ENCODE data around the gene ANO9. TPM values are rescaled to one million over a fixed set of nuclear protein-coding genes. Genes with fewer than 3 reads are reported as not detected.
A peak's percentile ranks its signal among the peaks of the same experiment; 100 is the strongest.

ANO9 gene, protein sequence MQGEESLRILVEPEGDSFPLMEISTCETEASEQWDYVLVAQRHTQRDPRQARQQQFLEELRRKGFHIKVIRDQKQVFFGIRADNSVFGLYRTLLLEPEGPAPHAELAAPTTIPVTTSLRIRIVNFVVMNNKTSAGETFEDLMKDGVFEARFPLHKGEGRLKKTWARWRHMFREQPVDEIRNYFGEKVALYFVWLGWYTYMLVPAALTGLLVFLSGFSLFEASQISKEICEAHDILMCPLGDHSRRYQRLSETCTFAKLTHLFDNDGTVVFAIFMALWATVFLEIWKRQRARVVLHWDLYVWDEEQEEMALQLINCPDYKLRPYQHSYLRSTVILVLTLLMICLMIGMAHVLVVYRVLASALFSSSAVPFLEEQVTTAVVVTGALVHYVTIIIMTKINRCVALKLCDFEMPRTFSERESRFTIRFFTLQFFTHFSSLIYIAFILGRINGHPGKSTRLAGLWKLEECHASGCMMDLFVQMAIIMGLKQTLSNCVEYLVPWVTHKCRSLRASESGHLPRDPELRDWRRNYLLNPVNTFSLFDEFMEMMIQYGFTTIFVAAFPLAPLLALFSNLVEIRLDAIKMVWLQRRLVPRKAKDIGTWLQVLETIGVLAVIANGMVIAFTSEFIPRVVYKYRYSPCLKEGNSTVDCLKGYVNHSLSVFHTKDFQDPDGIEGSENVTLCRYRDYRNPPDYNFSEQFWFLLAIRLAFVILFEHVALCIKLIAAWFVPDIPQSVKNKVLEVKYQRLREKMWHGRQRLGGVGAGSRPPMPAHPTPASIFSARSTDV
- 21.6 TPM for total RNA-seq
- long read RNA-seq, partial matches to known transcripts: 8 of 25 reads
- long read RNA-seq, other reads (novel, unspliced or antisense): 17 of 25 reads

GRCh38 chr11:441418-442274, at the start of gene ANO9:
Gene ANO9 (minus strand): TSS chr11:442011. CDS start chr11:441926, 85 bp downstream.
- intact Hi-C loops (cut with DNase I): no loop called here
- DNase-seq: peak; percentile 80
- peak within 1 kb of the TSS; percentile 52 for H3K4me3 ChIP-seq
- TF ChIP-seq, protein P1, sequence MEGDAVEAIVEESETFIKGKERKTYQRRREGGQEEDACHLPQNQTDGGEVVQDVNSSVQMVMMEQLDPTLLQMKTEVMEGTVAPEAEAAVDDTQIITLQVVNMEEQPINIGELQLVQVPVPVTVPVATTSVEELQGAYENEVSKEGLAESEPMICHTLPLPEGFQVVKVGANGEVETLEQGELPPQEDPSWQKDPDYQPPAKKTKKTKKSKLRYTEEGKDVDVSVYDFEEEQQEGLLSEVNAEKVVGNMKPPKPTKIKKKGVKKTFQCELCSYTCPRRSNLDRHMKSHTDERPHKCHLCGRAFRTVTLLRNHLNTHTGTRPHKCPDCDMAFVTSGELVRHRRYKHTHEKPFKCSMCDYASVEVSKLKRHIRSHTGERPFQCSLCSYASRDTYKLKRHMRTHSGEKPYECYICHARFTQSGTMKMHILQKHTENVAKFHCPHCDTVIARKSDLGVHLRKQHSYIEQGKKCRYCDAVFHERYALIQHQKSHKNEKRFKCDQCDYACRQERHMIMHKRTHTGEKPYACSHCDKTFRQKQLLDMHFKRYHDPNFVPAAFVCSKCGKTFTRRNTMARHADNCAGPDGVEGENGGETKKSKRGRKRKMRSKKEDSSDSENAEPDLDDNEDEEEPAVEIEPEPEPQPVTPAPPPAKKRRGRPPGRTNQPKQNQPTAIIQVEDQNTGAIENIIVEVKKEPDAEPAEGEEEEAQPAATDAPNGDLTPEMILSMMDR (IDR thresholded peaks at IDR 0.05): no peak
- peak within 1 kb of the TSS; percentile 36 for H3K27ac ChIP-seq
- peaks cover 16% of the 10 kb centered on the region for H3K27me3 ChIP-seq (ENCODE audit: low read depth)
- ATAC-seq: peak; percentile 75 to 83
- no peaks in the 10 kb centered on the region for H3K36me3 ChIP-seq
- peaks cover 34% of the 10 kb centered on the region for H3K4me1 ChIP-seq
- no peaks in the 10 kb centered on the region for H3K9me3 ChIP-seq

- intact Hi-C loops (cut with DNase I): no loop called here
- no peaks in the 10 kb centered on the region for H3K27me3 ChIP-seq (ENCODE audit: low read depth)
- H3K9me3 ChIP-seq: no peaks in the 10 kb centered on the region
- H3K4me3 ChIP-seq: no peak overlapping the region
- TF ChIP-seq, protein P1 (IDR thresholded peaks at IDR 0.05): no peak
- H3K4me1 ChIP-seq: no peaks in the 10 kb centered on the region
- ATAC-seq: no peak
- H3K27ac ChIP-seq: no peak overlapping the region
- DNase-seq: no peak
- H3K36me3 ChIP-seq: peaks cover 67% of the 10 kb centered on the region
Measured at GRCh38 chr11:491358-491757, 49.5 kb upstream of the ANO9 start.

DNA sequence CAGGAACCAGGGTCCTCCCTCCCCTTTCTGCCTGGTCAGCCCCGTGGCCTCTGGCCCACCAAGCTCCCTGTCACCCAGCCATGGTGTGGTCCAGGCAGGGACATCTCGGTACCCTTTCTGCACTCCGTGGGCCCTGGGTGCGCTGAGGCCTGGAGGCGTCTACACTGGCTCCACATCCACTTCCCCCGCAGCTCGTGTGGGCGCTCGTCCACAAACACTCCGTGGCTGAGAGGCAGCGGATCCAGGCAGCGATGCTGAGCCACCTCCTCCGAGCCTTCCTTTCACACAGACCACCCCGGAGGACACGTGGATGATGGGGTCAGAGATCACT, 49.1 kb upstream of the ANO9 start:
- H3K36me3 ChIP-seq: peaks cover 62% of the 10 kb centered on the region
- TF ChIP-seq, protein P1 (IDR thresholded peaks at IDR 0.05): no peak
- no peaks in the 10 kb centered on the region for H3K27me3 ChIP-seq (ENCODE audit: low read depth)
- intact Hi-C loops (cut with DNase I): no loop called here
- no peaks in the 10 kb centered on the region for H3K4me1 ChIP-seq
- H3K9me3 ChIP-seq: no peaks in the 10 kb centered on the region
- H3K4me3 ChIP-seq: no peak overlapping the region
- DNase-seq: no peak
- no peak overlapping the region for H3K27ac ChIP-seq
- no peak for ATAC-seq

DNA sequence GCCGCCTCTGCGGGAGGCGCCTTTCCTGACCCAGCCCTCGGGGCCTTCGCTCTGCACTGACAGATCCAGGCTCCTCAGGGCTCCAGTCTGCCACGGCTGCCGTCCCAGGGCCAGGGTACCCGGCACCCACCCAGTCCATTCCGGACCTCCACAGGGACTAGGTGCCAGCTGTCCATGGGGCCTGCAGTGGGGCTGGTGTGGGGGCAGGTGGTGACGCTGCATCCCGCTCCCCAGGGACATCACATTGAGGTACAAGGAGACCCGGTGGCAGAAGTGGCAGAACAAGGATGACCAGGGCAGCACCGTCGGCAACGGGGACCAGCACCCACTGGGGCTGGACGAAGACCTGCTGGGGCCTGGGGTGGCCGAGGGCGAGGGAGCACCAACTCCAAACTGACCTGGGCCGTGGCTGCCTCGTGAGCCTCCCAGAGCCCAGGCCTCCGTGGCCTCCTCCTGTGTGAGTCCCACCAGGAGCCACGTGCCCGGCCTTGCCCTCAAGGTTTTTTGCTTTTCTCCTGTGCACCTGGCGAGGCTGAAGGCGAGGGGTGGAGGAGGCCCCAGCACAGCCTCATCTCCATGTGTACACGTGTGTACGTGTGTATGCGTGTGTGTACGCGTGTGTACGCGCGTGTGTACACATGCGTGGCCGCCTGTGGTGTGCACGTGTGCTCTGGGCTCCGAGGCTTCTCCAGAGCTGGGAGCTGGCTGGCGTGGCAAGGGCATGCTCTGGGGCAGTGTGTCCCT, 48.5 kb upstream of the ANO9 start:
- no peak for ATAC-seq
- Histone ChIP-seq H3K9me3 (no peaks in the 10 kb centered on the region), H3K4me3 (no peak overlapping the region), H3K4me1 (no peaks in the 10 kb centered on the region), H3K36me3 (peaks cover 57% of the 10 kb centered on the region), H3K27me3 (ENCODE audit: low read depth) (no peaks in the 10 kb centered on the region), H3K27ac (no peak overlapping the region)
- TF ChIP-seq, protein P1 (IDR thresholded peaks at IDR 0.05): no peak
- DNase-seq: no peak
- intact Hi-C loops (cut with DNase I): no loop called here
